ENCODE data around the gene CYP3A7.

Gene CYP3A7

DNA sequence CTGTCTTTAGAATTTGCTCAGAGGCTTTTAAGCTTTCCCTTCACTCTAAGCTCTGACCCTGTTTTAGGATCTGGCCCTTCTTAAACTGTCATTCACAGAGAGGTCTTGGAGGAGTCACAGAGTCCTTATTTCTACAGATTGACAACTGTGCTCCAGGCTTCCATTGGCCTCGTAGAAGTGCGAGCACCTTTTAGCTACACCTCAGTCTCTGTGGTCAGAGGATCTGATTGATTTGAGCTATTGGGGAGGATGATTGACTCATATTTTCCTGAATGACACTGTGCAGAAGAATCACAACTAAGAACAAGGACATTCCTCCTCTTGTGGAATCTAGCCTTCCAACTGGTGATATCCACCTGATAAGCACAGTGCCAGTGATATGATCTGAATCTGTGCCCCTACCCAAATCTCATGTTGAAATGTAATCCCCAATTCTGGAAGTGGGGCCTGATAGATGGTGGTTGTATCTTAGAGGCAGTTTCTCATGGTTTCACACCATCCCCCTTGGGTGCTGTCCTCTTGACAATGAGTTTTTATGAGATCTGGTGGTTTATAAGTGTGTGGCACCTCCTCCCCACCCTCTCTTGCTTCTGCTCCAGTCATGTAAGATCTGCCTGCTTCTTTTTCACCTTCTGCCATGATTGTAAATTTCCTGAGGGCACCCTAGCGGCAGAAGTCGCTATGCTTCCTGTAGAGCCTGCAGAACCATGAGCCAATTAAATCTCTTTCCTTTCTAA lies 3.2 kb downstream of the CYP3A7 start:
- no peak overlapping the region for H3K4me3 ChIP-seq (ENCODE audit: insufficient read depth in 1 of 2, low read depth in 1 of 2, low read length in 2 of 2)
- H4K8ac ChIP-seq (ENCODE audit: low read length), result no peak overlapping the region
- H2BK15ac ChIP-seq (ENCODE audit: low read depth, poor library complexity, severe bottlenecking), result no peak overlapping the region
- no peaks in the 10 kb centered on the region for H3K9me3 ChIP-seq (ENCODE audit: control insufficient read depth, low read length)
- no peak overlapping the region for H3K9ac ChIP-seq (ENCODE audit: low read length)
- no peak overlapping the region for H3K14ac ChIP-seq (ENCODE audit: low read length in 2 of 2)
- DNase-seq, result no peak
- no peak overlapping the region for H3K18ac ChIP-seq (ENCODE audit: low read depth in 1 of 2, low read length in 2 of 2)
- no peaks in the 10 kb centered on the region for H3K27me3 ChIP-seq (ENCODE audit: control insufficient read depth in 1 of 2, insufficient read depth in 1 of 2, low read length in 2 of 2)
- no peak overlapping the region for H2BK12ac ChIP-seq (ENCODE audit: low read length in 2 of 2)
- H3K4ac ChIP-seq (ENCODE audit: low read depth in 1 of 2, low read length in 2 of 2), result no peak overlapping the region
- H2AFZ ChIP-seq (ENCODE audit: low read depth, low read length), result no peak overlapping the region
- H4K91ac ChIP-seq (ENCODE audit: low read length), result no peak overlapping the region
- no peak overlapping the region for H3K27ac ChIP-seq (ENCODE audit: low read length, poor library complexity, severe bottlenecking)
- no peak overlapping the region for H2BK5ac ChIP-seq (ENCODE audit: low read depth, low read length, poor library complexity, severe bottlenecking)
- 100% methylated on average over 4 of the region's 4 CpGs for WGBS
- H3K4me2 ChIP-seq (ENCODE audit: low read length, poor library complexity, severe bottlenecking), result no peak overlapping the region
- no peak overlapping the region for H2BK120ac ChIP-seq (ENCODE audit: low read depth, low read length)
- no peak overlapping the region for H2AK5ac ChIP-seq (ENCODE audit: low read length, severe bottlenecking)
- no peaks in the 10 kb centered on the region for H3K36me3 ChIP-seq (ENCODE audit: control insufficient read depth in 1 of 2, insufficient read depth in 2 of 2, low read depth in 1 of 2, low read length in 2 of 2)
- H3K4me1 ChIP-seq (ENCODE audit: control insufficient read depth, insufficient read depth, low read depth, low read length), result no peaks in the 10 kb centered on the region
- H3K79me1 ChIP-seq (replicated peaks; ENCODE audit: low read length, poor library complexity, severe bottlenecking), result no peaks in the 10 kb centered on the region
- H3K23ac ChIP-seq (ENCODE audit: low read length in 2 of 2), result no peak overlapping the region

GRCh38 chr7:99730992-99731391 lies 4.0 kb downstream of the CYP3A7 start:
- Histone ChIP-seq H3K9ac (ENCODE audit: low read length) (no peak overlapping the region), H4K8ac (ENCODE audit: low read length) (no peak overlapping the region), H3K4me1 (ENCODE audit: control insufficient read depth, insufficient read depth, low read depth, low read length) (no peaks in the 10 kb centered on the region), H3K18ac (ENCODE audit: low read depth in 1 of 2, low read length in 2 of 2) (no peak overlapping the region), H3K23ac (ENCODE audit: low read length in 2 of 2) (no peak overlapping the region), H3K4ac (ENCODE audit: low read depth in 1 of 2, low read length in 2 of 2) (no peak overlapping the region), H2BK15ac (ENCODE audit: low read depth, poor library complexity, severe bottlenecking) (no peak overlapping the region), H3K4me3 (ENCODE audit: insufficient read depth in 1 of 2, low read depth in 1 of 2, low read length in 2 of 2) (no peak overlapping the region), H3K9me3 (ENCODE audit: control insufficient read depth, low read length) (no peaks in the 10 kb centered on the region), H3K4me2 (ENCODE audit: low read length, poor library complexity, severe bottlenecking) (no peak overlapping the region), H2AK5ac (ENCODE audit: low read length, severe bottlenecking) (no peak overlapping the region), H3K14ac (ENCODE audit: low read length in 2 of 2) (no peak overlapping the region), H2AFZ (ENCODE audit: low read depth, low read length) (no peak overlapping the region), H4K91ac (ENCODE audit: low read length) (no peak overlapping the region), H2BK5ac (ENCODE audit: low read depth, low read length, poor library complexity, severe bottlenecking) (no peak overlapping the region), H2BK120ac (ENCODE audit: low read depth, low read length) (no peak overlapping the region), H3K79me1 (replicated peaks; ENCODE audit: low read length, poor library complexity, severe bottlenecking) (no peaks in the 10 kb centered on the region), H2BK12ac (ENCODE audit: low read length in 2 of 2) (no peak overlapping the region), H3K27ac (ENCODE audit: low read length, poor library complexity, severe bottlenecking) (no peak overlapping the region), H3K36me3 (ENCODE audit: control insufficient read depth in 1 of 2, insufficient read depth in 2 of 2, low read depth in 1 of 2, low read length in 2 of 2) (no peaks in the 10 kb centered on the region), H3K27me3 (ENCODE audit: control insufficient read depth in 1 of 2, insufficient read depth in 1 of 2, low read length in 2 of 2) (no peaks in the 10 kb centered on the region)
- DNase-seq, result no peak
- 85% methylated on average over 2 of the region's 3 CpGs for WGBS

GRCh38 chr7:99730238-99730810 lies 4.7 kb downstream of the CYP3A7 start:
- no peak overlapping the region for H2AK5ac ChIP-seq (ENCODE audit: low read length, severe bottlenecking)
- H2BK12ac ChIP-seq (ENCODE audit: low read length in 2 of 2), result no peak overlapping the region
- no peak overlapping the region for H3K4me3 ChIP-seq (ENCODE audit: insufficient read depth in 1 of 2, low read depth in 1 of 2, low read length in 2 of 2)
- H3K18ac ChIP-seq (ENCODE audit: low read depth in 1 of 2, low read length in 2 of 2), result no peak overlapping the region
- H3K9ac ChIP-seq (ENCODE audit: low read length), result no peak overlapping the region
- H3K4me2 ChIP-seq (ENCODE audit: low read length, poor library complexity, severe bottlenecking), result no peak overlapping the region
- H2AFZ ChIP-seq (ENCODE audit: low read depth, low read length), result no peak overlapping the region
- no peak overlapping the region for H4K8ac ChIP-seq (ENCODE audit: low read length)
- WGBS, result 89% methylated on average over 1 of the region's 1 CpG
- DNase-seq, result no peak
- H3K4me1 ChIP-seq (ENCODE audit: control insufficient read depth, insufficient read depth, low read depth, low read length), result no peaks in the 10 kb centered on the region
- no peak overlapping the region for H4K91ac ChIP-seq (ENCODE audit: low read length)
- H3K23ac ChIP-seq (ENCODE audit: low read length in 2 of 2), result no peak overlapping the region
- H3K4ac ChIP-seq (ENCODE audit: low read depth in 1 of 2, low read length in 2 of 2), result no peak overlapping the region
- H3K27me3 ChIP-seq (ENCODE audit: control insufficient read depth in 1 of 2, insufficient read depth in 1 of 2, low read length in 2 of 2), result no peaks in the 10 kb centered on the region
- H2BK15ac ChIP-seq (ENCODE audit: low read depth, poor library complexity, severe bottlenecking), result no peak overlapping the region
- no peaks in the 10 kb centered on the region for H3K36me3 ChIP-seq (ENCODE audit: control insufficient read depth in 1 of 2, insufficient read depth in 2 of 2, low read depth in 1 of 2, low read length in 2 of 2)
- H3K79me1 ChIP-seq (replicated peaks; ENCODE audit: low read length, poor library complexity, severe bottlenecking), result no peaks in the 10 kb centered on the region
- no peak overlapping the region for H3K27ac ChIP-seq (ENCODE audit: low read length, poor library complexity, severe bottlenecking)
- no peak overlapping the region for H2BK5ac ChIP-seq (ENCODE audit: low read depth, low read length, poor library complexity, severe bottlenecking)
- no peak overlapping the region for H3K14ac ChIP-seq (ENCODE audit: low read length in 2 of 2)
- no peak overlapping the region for H2BK120ac ChIP-seq (ENCODE audit: low read depth, low read length)
- H3K9me3 ChIP-seq (ENCODE audit: control insufficient read depth, low read length), result no peaks in the 10 kb centered on the region

DNA sequence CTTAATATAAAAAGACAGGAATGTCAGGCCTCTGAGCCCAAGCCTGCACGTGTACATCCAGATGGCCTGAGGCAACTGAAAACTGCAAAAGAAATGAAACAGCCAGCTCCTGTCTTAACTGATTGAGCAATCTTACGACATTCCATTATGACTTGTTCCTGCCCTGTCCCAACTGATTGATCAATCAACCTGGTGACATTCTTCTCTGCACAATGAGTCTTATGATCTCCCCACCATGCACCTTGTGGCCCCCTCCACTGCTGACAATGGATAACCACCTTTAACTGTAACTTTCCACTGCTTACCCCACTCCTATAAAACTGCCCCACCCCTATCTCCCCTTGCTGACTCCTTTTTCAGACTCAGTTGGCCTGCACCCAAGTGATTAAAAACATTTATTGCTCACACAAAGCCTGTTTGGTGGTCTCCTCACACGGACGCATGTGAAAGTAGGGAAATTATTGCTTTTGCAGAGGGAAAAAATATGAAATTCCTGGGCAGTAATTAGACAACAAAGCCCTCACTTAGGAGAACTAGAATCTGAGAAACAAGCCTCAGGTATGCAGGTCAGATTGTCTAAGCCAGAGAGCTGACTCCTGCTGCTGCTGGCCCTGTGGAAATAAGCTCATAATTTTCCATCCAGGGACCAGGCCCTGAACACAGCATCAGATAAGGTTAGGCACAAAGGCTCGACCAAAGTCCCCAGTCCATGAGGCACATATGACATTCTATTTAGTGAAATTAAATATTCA lies 5.3 kb downstream of the CYP3A7 start:
- H2BK120ac ChIP-seq (ENCODE audit: low read depth, low read length), result no peak overlapping the region
- no peak overlapping the region for H2BK5ac ChIP-seq (ENCODE audit: low read depth, low read length, poor library complexity, severe bottlenecking)
- H2BK12ac ChIP-seq (ENCODE audit: low read length in 2 of 2), result no peak overlapping the region
- H3K36me3 ChIP-seq (ENCODE audit: control insufficient read depth in 1 of 2, insufficient read depth in 2 of 2, low read depth in 1 of 2, low read length in 2 of 2), result no peaks in the 10 kb centered on the region
- no peak overlapping the region for H3K4me3 ChIP-seq (ENCODE audit: insufficient read depth in 1 of 2, low read depth in 1 of 2, low read length in 2 of 2)
- no peak overlapping the region for H2BK15ac ChIP-seq (ENCODE audit: low read depth, poor library complexity, severe bottlenecking)
- no peak overlapping the region for H3K27ac ChIP-seq (ENCODE audit: low read length, poor library complexity, severe bottlenecking)
- no peak overlapping the region for H4K8ac ChIP-seq (ENCODE audit: low read length)
- H3K4ac ChIP-seq (ENCODE audit: low read depth in 1 of 2, low read length in 2 of 2), result no peak overlapping the region
- H3K4me1 ChIP-seq (ENCODE audit: control insufficient read depth, insufficient read depth, low read depth, low read length), result no peaks in the 10 kb centered on the region
- no peak overlapping the region for H3K18ac ChIP-seq (ENCODE audit: low read depth in 1 of 2, low read length in 2 of 2)
- no peak overlapping the region for H3K23ac ChIP-seq (ENCODE audit: low read length in 2 of 2)
- no peaks in the 10 kb centered on the region for H3K27me3 ChIP-seq (ENCODE audit: control insufficient read depth in 1 of 2, insufficient read depth in 1 of 2, low read length in 2 of 2)
- no peaks in the 10 kb centered on the region for H3K79me1 ChIP-seq (replicated peaks; ENCODE audit: low read length, poor library complexity, severe bottlenecking)
- DNase-seq, result peak; percentile 6
- no peak overlapping the region for H4K91ac ChIP-seq (ENCODE audit: low read length)
- H2AFZ ChIP-seq (ENCODE audit: low read depth, low read length), result no peak overlapping the region
- no peak overlapping the region for H3K4me2 ChIP-seq (ENCODE audit: low read length, poor library complexity, severe bottlenecking)
- no peak overlapping the region for H3K14ac ChIP-seq (ENCODE audit: low read length in 2 of 2)
- no peak overlapping the region for H2AK5ac ChIP-seq (ENCODE audit: low read length, severe bottlenecking)
- 59% methylated on average over 4 of the region's 5 CpGs for WGBS
- H3K9me3 ChIP-seq (ENCODE audit: control insufficient read depth, low read length), result no peaks in the 10 kb centered on the region
- no peak overlapping the region for H3K9ac ChIP-seq (ENCODE audit: low read length)
